HepG2 (cell line): ENCODE data around the gene ZNF264. TPM values are rescaled to one million over a fixed set of nuclear protein-coding genes. Genes with fewer than 3 reads are reported as not detected.

Experiments used
- AHR ChIP-seq: IDR thresholded peaks from 2 replicates; pipeline ENCODE4 v1.6.1; 2018; ENCODE audit warnings: missing genetic modification reagents, missing compliant biosample characterization
- ELF3 ChIP-seq: IDR thresholded peaks from 2 replicates; pipeline ENCODE4 v1.6.1; 2016; ENCODE audit warnings: missing genetic modification reagents, missing compliant biosample characterization
- HNF1B ChIP-seq: sonication (generic); formaldehyde crosslinking; IDR thresholded peaks from 2 replicates; pipeline ENCODE4 v1.5.1; 2020; ENCODE audit warnings: mild to moderate bottlenecking, moderate library complexity, missing genetic modification reagents
- MAF1 ChIP-seq: sonication (generic); formaldehyde crosslinking; IDR thresholded peaks from 2 replicates; pipeline ENCODE4 v1.5.0; 2020; ENCODE audit warnings: missing genetic modification reagents, borderline replicate concordance
- MED8 ChIP-seq: sonication (generic); formaldehyde crosslinking; IDR thresholded peaks from 2 replicates; pipeline ENCODE4 v1.8.1; 2023; ENCODE audit warnings: mild to moderate bottlenecking, missing genetic modification reagents; ENCODE audit not compliant: insufficient replicate concordance
- MZF1 ChIP-seq: sonication (generic); formaldehyde crosslinking; IDR thresholded peaks from 2 replicates; pipeline ENCODE4 v1.8.1; 2023; ENCODE audit warnings: mild to moderate bottlenecking, missing genetic modification reagents, borderline replicate concordance
- PAWR ChIP-seq: sonication (generic); formaldehyde crosslinking; IDR thresholded peaks from 2 replicates; pipeline ENCODE4 v1.4.0; 2020; ENCODE audit warnings: missing genetic modification reagents, mild to moderate bottlenecking, borderline replicate concordance
- PCBP1 ChIP-seq: fragments of 200-400 bp; formaldehyde crosslinking; IDR thresholded peaks from 2 replicates; pipeline ENCODE4 v1.6.1; 2017; ENCODE audit warnings: mild to moderate bottlenecking, low read depth, low read length, borderline replicate concordance
- PRPF4 ChIP-seq: fragments of 200-400 bp; formaldehyde crosslinking; IDR thresholded peaks from 2 replicates; pipeline ENCODE4 v1.6.1; 2016; ENCODE audit warnings: low read length, low read depth; ENCODE audit not compliant: poor library complexity, severe bottlenecking
- RBM39 ChIP-seq: fragments of 200-400 bp; formaldehyde crosslinking; IDR thresholded peaks from one replicate; pipeline ENCODE4 v1.6.1; 2018; ENCODE audit warnings: antibody characterized with exemption, mild to moderate bottlenecking, low read depth, low read length; ENCODE audit not compliant: poor library complexity, severe bottlenecking
- SALL1 ChIP-seq: sonication (generic); formaldehyde crosslinking; IDR thresholded peaks from 2 replicates; pipeline ENCODE4 v1.8.0; 2022; ENCODE audit warnings: mild to moderate bottlenecking, missing genetic modification reagents
- SMAD9 ChIP-seq: sonication (generic); formaldehyde crosslinking; IDR thresholded peaks from 2 replicates; pipeline ENCODE4 v1.5.1; 2020; ENCODE audit warnings: mild to moderate bottlenecking, missing genetic modification reagents
- YEATS2 ChIP-seq: sonication (generic); formaldehyde crosslinking; IDR thresholded peaks from 2 replicates; pipeline ENCODE4 v1.4.0; 2020; ENCODE audit warnings: missing genetic modification reagents, borderline replicate concordance
- ZFP36L1 ChIP-seq: sonication (generic); formaldehyde crosslinking; IDR thresholded peaks from 2 replicates; pipeline ENCODE4 v1.8.0; 2022; ENCODE audit warnings: mild to moderate bottlenecking, missing genetic modification reagents, moderate library complexity
- ZKSCAN5 ChIP-seq: sonication (generic); formaldehyde crosslinking; IDR thresholded peaks from 2 replicates; pipeline ENCODE4 v1.5.1; 2020; ENCODE audit warnings: mild to moderate bottlenecking, missing genetic modification reagents
- ZNF207 ChIP-seq: fragments of 450-650 bp; IDR thresholded peaks from 2 replicates; pipeline ENCODE4 v1.6.1; 2016; ENCODE audit warnings: antibody characterized with exemption, borderline replicate concordance
- ZNF329 ChIP-seq: sonication (generic); formaldehyde crosslinking; IDR thresholded peaks from 2 replicates; pipeline ENCODE4 v1.9.0; 2021; ENCODE audit warnings: low read depth, mild to moderate bottlenecking, missing genetic modification reagents
- ZNF484 ChIP-seq: sonication (generic); formaldehyde crosslinking; IDR thresholded peaks from 2 replicates; pipeline ENCODE4 v1.5.1; 2020; ENCODE audit warnings: mild to moderate bottlenecking, low read depth, missing genetic modification reagents, borderline replicate concordance
- ZNF589 ChIP-seq: sonication (generic); formaldehyde crosslinking; conservative IDR thresholded peaks from 2 replicates; pipeline ENCODE4 v1.8.0; 2022; ENCODE audit warnings: mild to moderate bottlenecking, moderate library complexity, missing genetic modification reagents
- ZNF724P ChIP-seq: sonication (generic); formaldehyde crosslinking; IDR thresholded peaks from 2 replicates; pipeline ENCODE4 v1.8.0; 2022; ENCODE audit warnings: missing genetic modification reagents, borderline replicate concordance
- ZNF841 ChIP-seq: sonication (generic); formaldehyde crosslinking; IDR thresholded peaks from 2 replicates; pipeline ENCODE4 v1.8.1; 2023; ENCODE audit warnings: missing genetic modification reagents, borderline replicate concordance
- polyA plus RNA-seq, 8 experiments: library from polyadenylated mRNA; depleted of rRNA in 3 of 8; stranded (reverse) in 7 of 8; unstranded in 1 of 8; fragments of >200 nt; fragmentation: Illumina TruSeq in 4 of 8; extraction: Trizol in 4 of 8; gene quantifications; 2 replicates each; pipeline versions ENCODE4 v1.2.1 to v1.2.3, GENCODE V29; 2011 to 2016; ENCODE audit warnings: low read depth in 4 of 8, missing spikeins in 1 of 8, mixed read lengths in 1 of 8; ENCODE audit not compliant: insufficient read depth in 1 of 8
- total RNA-seq, 5 experiments: library from RNA; depleted of rRNA; stranded (reverse); fragments of >200 nt; fragmentation: Illumina TruSeq; extraction: Trizol; gene quantifications; 2 replicates each; pipeline ENCODE4 v1.2.3, GENCODE V29; 2016; ENCODE audit warnings: low read depth in 1 of 5
- TF ChIP-seq, protein P1 (sequence below): IDR thresholded peaks from 2 replicates; pipeline ENCODE4 v1.6.1; 2018; ENCODE audit warnings: missing genetic modification reagents
- TF ChIP-seq, protein P2 (sequence below): sonication (generic); formaldehyde crosslinking; IDR thresholded peaks from 2 replicates; pipeline ENCODE4 v1.9.0; 2021; ENCODE audit warnings: missing genetic modification reagents, mild to moderate bottlenecking, borderline replicate concordance

The ZNF264 gene
- total and polyA plus RNA-seq, 2 of the 13 experiments (the other 11 are each of a cell fraction or from before 2014, with no cell fraction given) = 3.5 to 17.6 TPM

- TF ChIP-seq HNF1B (CRISPR knock-in tag) (peak; percentile 79; the same call in 1 of the 2 replicates), PCBP1 (no peak), ZNF841 (CRISPR knock-in tag) (no peak), SALL1 (CRISPR knock-in tag) (peak; percentile 26), MED8 (CRISPR knock-in tag) (peak; percentile 56), PRPF4 (no peak), ZNF329 (CRISPR knock-in tag) (no peak), ZNF484 (CRISPR knock-in tag) (no peak), YEATS2 (CRISPR knock-in tag) (peak; percentile 74; the same call in 1 of the 2 replicates), ZKSCAN5 (CRISPR knock-in tag) (no peak), AHR (CRISPR knock-in tag) (peak; percentile 54; the same call in 1 of the 2 replicates), RBM39 (no peak), ZNF589 (no peak), PAWR (CRISPR knock-in tag) (no peak; the same call in 1 of the 2 replicates), SMAD9 (CRISPR knock-in tag) (no peak), MAF1 (no peak), ZNF207 (no peak), ZFP36L1 (CRISPR knock-in tag) (no peak), ELF3 (CRISPR knock-in tag) (peak; percentile 72), MZF1 (CRISPR knock-in tag) (no peak), ZNF724P (no peak; the same call in 1 of the 2 replicates)
- TF ChIP-seq, protein P1, sequence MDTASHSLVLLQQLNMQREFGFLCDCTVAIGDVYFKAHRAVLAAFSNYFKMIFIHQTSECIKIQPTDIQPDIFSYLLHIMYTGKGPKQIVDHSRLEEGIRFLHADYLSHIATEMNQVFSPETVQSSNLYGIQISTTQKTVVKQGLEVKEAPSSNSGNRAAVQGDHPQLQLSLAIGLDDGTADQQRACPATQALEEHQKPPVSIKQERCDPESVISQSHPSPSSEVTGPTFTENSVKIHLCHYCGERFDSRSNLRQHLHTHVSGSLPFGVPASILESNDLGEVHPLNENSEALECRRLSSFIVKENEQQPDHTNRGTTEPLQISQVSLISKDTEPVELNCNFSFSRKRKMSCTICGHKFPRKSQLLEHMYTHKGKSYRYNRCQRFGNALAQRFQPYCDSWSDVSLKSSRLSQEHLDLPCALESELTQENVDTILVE (CRISPR knock-in tag) = no peak; the same call in 1 of the 2 replicates
- TF ChIP-seq, protein P2, sequence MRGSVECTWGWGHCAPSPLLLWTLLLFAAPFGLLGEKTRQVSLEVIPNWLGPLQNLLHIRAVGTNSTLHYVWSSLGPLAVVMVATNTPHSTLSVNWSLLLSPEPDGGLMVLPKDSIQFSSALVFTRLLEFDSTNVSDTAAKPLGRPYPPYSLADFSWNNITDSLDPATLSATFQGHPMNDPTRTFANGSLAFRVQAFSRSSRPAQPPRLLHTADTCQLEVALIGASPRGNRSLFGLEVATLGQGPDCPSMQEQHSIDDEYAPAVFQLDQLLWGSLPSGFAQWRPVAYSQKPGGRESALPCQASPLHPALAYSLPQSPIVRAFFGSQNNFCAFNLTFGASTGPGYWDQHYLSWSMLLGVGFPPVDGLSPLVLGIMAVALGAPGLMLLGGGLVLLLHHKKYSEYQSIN (CRISPR knock-in tag) = no peak
These were observed at the start of gene ZNF264 (continued) for GRCh38 chr19:57191141-57192076.
